AG04450 (cell line): ENCODE data around the gene SURF1. TPM values are rescaled to one million over a fixed set of nuclear protein-coding genes. Genes with fewer than 3 reads are reported as not detected.

Source experiments
- CTCF ChIA-PET: fragments of 300-600, 350-600 bp; formaldehyde crosslinking; extraction: SDS; loops from one replicate; lab custom pipeline; 2022; ENCODE audit warnings: antibody characterized with exemption, inconsistent platforms; lab: Charles Lee
- POLR2A ChIA-PET: fragments of 350-600 bp; formaldehyde crosslinking; extraction: SDS; loops from one replicate; lab custom pipeline; 2021; ENCODE audit warnings: antibody characterized with exemption, inconsistent platforms; lab: Yijun Ruan, JAX
- DNase-seq: peaks from one replicate; pipeline ENCODE4 v3.0.0-alpha.2; 2011; ENCODE audit warnings: low read depth, low spot score
- H3K27ac ChIP-seq: one replicate; pipeline ENCODE4 v1.5.1; 2012; ENCODE audit warnings: low read depth, low read length, control low read depth
- H3K27me3 ChIP-seq: one replicate; pipeline ENCODE4 v1.6.0; 2012; ENCODE audit warnings: low read length; ENCODE audit not compliant: control insufficient read depth, insufficient read depth
- H3K4me3 ChIP-seq: 2 replicates; pipeline ENCODE4 v1.5.1; 2011; ENCODE audit warnings: mild to moderate bottlenecking, low read depth, low read length, control low read depth
- H3K9me3 ChIP-seq: 2 replicates; pipeline ENCODE4 v1.5.1; 2012; ENCODE audit warnings: low read length; ENCODE audit not compliant: control insufficient read depth, insufficient read depth
- polyA plus RNA-seq: library from polyadenylated mRNA; depleted of rRNA; stranded (reverse); fragments of >200 nt; gene quantifications from 2 replicates; pipeline ENCODE4 v1.2.3, GENCODE V29; 2011
- TF ChIP-seq, protein P1 (sequence below): IDR thresholded peaks from 2 replicates; pipeline ENCODE4 v1.5.1; 2011; ENCODE audit warnings: low read depth, low read length, control low read depth, inconsistent platforms

SURF1 gene
- polyA plus RNA-seq, 1 experiment: 28.2 TPM

DNA sequence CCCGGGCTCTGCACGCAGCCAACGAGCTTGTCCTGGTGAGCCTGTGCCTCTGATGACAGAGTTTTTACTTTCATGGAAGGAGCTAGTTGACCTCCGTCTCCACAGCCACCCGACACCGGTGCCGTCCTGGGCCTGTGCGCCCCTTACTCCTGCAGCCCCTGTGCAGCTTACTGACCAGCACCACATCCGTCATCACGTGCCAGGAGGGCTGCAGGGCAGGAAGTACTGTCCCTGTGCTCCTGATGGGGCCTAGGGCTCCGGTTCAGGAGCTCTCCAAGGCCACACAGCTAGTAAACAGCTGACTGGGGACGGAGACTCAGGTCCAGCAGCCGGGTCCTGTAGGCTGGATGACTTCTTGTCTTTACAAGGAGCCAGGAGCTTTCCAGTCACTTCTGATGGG is 30.1 kb upstream of the SURF1 start:
- no peak for DNase-seq
- peaks cover 3% of the 10 kb centered on the region for H3K27me3 ChIP-seq
- H3K27ac ChIP-seq: no peak overlapping the region
- H3K4me3 ChIP-seq: no peak overlapping the region
- CTCF ChIA-PET: no interaction called here
- TF ChIP-seq, protein P1, sequence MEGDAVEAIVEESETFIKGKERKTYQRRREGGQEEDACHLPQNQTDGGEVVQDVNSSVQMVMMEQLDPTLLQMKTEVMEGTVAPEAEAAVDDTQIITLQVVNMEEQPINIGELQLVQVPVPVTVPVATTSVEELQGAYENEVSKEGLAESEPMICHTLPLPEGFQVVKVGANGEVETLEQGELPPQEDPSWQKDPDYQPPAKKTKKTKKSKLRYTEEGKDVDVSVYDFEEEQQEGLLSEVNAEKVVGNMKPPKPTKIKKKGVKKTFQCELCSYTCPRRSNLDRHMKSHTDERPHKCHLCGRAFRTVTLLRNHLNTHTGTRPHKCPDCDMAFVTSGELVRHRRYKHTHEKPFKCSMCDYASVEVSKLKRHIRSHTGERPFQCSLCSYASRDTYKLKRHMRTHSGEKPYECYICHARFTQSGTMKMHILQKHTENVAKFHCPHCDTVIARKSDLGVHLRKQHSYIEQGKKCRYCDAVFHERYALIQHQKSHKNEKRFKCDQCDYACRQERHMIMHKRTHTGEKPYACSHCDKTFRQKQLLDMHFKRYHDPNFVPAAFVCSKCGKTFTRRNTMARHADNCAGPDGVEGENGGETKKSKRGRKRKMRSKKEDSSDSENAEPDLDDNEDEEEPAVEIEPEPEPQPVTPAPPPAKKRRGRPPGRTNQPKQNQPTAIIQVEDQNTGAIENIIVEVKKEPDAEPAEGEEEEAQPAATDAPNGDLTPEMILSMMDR: no peak
- POLR2A ChIA-PET: interaction anchor here (0.9 kb wide), 1 partner anchor 11 kb away, joined by 3 read pairs; no protein-coding TSS in a partner anchor
- no peaks in the 10 kb centered on the region for H3K9me3 ChIP-seq

DNA sequence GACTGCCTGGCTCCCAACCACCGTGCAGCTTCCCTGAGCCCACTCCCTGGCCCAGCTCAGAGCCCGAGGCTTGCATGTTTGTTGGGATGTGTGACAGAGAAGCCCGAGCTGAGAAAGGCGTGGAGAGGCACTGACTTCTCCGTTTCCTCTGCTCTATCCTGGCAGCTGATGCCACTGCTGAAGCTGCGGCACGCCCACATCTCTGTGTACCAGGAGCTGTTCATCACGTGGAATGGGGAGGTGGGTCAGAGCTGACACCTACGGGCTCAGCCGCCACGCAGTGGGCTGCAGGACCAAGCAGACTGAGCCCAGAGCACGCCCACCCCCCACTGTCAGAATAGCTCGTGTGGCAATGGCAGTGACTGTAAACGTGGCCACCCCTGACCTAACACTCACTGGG is 29.2 kb upstream of the SURF1 start:
- peaks cover 3% of the 10 kb centered on the region for H3K27me3 ChIP-seq
- no peak overlapping the region for H3K4me3 ChIP-seq
- no peak overlapping the region for H3K27ac ChIP-seq
- ChIA-PET CTCF (no interaction called here), POLR2A (interaction anchor here (0.9 kb wide), 1 partner anchor 10 kb away, joined by 3 read pairs; no protein-coding TSS in a partner anchor)
- TF ChIP-seq, protein P1: no peak
- no peaks in the 10 kb centered on the region for H3K9me3 ChIP-seq
- no peak for DNase-seq

DNA sequence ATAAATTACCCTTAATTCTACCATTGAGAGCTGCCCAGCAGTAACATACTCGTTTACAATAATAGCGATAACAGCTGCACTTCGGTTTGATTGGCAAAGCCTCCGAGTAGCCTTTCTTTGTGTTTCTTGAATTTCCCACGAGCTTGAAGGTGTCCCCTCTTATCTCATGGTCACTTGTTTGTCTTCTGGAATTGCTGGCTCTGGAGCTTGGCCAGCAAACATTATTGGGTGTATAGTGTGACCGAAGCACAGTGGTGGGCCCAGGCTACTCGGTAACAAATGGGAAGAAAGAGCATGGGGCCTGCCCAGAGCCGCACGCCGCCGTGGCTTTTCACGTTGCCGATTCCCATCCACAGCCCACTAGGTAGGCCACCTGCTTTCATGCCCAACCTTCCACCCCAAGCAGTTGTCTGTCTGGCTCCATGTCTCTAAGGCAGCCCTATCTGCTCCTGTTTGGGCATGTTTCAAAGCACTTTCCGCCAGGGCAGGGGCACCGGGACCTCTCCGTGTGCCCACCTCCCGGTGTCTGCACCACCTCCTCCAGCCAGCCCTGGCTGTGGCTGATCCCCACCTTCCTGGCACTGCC is 28.5 kb upstream of the SURF1 start:
- CTCF ChIA-PET: no interaction called here
- peaks cover 3% of the 10 kb centered on the region for H3K27me3 ChIP-seq
- no peak overlapping the region for H3K4me3 ChIP-seq
- no peak for DNase-seq
- POLR2A ChIA-PET: no interaction called here
- no peak overlapping the region for H3K27ac ChIP-seq
- TF ChIP-seq, protein P1: no peak
- no peaks in the 10 kb centered on the region for H3K9me3 ChIP-seq

DNA sequence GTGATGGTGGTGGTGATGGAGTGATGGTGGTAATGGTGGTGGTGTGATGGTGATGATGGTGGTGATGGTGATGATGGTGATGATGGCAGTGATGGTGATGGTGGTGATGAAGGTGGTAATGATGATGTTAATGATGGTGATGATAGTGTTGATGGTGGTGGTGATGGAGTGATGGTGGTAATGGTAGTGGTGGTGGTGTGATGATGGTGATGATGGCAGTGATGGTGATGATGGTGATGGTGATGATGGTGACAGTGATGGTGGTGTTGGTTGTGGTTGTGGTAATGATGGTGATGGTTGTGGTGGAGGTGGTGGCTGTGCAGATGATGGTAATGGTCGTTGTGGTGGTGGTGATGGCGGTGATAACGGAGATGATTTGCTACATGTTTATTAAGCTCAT is 27.2 kb upstream of the SURF1 start:
- TF ChIP-seq, protein P1: no peak
- no peak for DNase-seq
- H3K9me3 ChIP-seq: peaks cover under 1% of the 10 kb centered on the region; the same call in 1 of the 2 replicates
- ChIA-PET CTCF (no interaction called here), POLR2A (no interaction called here)
- no peak overlapping the region for H3K4me3 ChIP-seq
- no peak overlapping the region for H3K27ac ChIP-seq
- no peaks in the 10 kb centered on the region for H3K27me3 ChIP-seq

DNA sequence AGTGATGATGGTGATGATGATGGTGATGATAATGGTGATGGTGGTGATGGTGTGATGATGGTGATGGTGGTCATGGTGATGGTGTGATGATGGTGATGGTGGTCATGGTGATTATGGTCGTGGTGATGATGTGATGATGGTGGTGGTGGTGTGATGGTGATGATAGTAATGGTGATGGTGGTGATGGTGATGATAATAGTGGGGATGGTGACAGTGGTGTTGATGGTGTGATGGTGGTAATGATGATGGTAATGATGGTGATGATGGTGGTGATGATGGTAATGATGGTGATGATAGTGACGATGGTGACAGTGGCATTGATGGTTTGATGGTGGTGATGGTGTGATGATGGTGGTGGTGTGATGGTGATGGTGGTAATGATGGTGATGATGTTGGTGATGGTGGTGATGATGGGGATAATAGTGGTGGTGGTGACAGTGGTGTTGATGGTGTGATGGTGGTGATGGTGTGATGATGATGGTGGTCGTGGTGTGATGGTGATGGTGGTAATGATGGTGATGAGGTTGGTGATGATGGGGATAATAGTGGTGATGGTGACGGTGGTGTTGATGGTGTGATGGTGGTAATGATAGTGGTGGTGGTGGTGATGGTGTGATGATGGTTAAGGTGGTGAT is 26.3 kb upstream of the SURF1 start:
- POLR2A ChIA-PET: no interaction called here
- CTCF ChIA-PET: no interaction called here
- TF ChIP-seq, protein P1: no peak
- peaks cover 6% of the 10 kb centered on the region; the same call in 1 of the 2 replicates for H3K9me3 ChIP-seq
- H3K4me3 ChIP-seq: no peak overlapping the region
- no peaks in the 10 kb centered on the region for H3K27me3 ChIP-seq
- DNase-seq: no peak
- H3K27ac ChIP-seq: no peak overlapping the region
